GM10248 (cell line): ENCODE data around the gene MROH7.

Experiments used
- CTCF ChIA-PET: fragments of 300-600 bp; sonication (Branson Sonifier 250); formaldehyde crosslinking; extraction: SDS; loops from one replicate; lab custom pipeline; 2021; ENCODE audit warnings: antibody characterized with exemption; lab: Yijun Ruan, JAX
- POLR2A ChIA-PET: fragments of 350-650 bp; sonication (Branson Sonifier 250); formaldehyde crosslinking; extraction: SDS; loops from one replicate; lab custom pipeline; 2020; ENCODE audit warnings: antibody characterized with exemption; lab: Yijun Ruan, JAX
- DNase-seq: peaks from one replicate; pipeline ENCODE4 v3.0.0; 2012; ENCODE audit errors: extremely low spot score
- CTCF ChIP-seq: IDR thresholded peaks from 2 replicates; pipeline ENCODE4 v1.5.1; 2012; ENCODE audit warnings: mild to moderate bottlenecking, low read depth; ENCODE audit errors: extremely low read depth, missing control alignments, control extremely low read depth

Gene MROH7

GRCh38 chr1:54754486-54755285 is 113.1 kb downstream of the MROH7 start:
- CTCF ChIA-PET, result no interaction called here
- POLR2A ChIA-PET, result no interaction called here
- TF ChIP-seq CTCF, result no peak
- DNase-seq, result no peak

DNA sequence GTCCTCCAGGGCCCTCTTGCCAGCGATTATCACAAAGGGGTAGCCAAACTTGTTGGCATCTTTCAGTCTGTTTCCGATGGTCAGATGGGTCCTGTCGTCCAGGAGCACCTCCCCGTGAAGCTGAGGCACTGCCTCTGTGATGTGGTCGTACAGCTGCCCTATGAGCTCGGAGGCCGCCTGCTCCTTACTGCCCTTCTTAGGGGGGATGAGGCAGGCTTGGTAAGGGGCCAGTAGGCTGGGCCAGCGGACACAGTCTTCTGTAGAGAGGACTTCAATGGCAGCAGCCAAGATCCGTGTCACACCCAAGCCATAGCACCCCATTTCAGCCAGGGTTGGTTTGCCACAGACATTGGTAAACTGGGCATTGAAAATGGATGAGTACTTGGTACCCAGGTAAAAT is 116.2 kb downstream of the MROH7 start:
- DNase-seq, result no peak
- POLR2A ChIA-PET, result no interaction called here
- no peak for TF ChIP-seq CTCF
- CTCF ChIA-PET, result interaction anchor here (1.0 to 1.8 kb wide), 2 partner anchors 8 to 43 kb away, joined by 3 to 4 read pairs; partner anchors contain the start of gene TTC22

DNA sequence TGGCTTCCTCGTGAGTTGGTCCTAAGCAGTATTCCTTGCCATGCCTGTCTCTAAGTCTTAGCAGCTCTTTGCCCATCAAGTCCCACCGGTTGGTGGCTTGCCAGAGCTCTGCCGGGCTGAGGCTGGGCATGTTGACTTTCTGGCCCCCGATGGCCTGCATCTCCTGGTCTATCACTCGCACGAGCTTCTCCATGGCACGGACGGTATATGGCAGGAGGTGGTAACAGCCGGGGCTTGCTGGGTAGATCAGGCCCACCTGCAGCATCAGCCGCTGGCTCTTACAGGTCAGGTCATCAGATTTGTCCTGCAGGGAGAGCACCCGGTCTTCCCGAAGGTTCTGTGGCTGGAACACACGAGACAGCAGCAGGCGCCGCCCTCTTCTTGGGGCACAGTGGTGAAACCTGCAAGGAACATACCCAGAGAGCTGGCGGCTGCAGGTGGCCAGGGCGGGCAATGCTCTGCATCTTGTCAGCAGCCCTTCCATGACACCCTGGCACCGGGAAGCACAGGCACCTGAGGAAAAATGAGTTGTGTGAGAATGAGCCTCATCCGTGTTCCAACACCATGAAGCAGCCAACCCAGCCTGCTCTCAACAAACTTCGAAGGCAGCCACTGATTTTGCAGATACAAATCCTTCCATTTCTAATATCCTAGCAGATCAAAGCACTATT is 117.2 kb downstream of the MROH7 start:
- POLR2A ChIA-PET, result no interaction called here
- no peak for DNase-seq

More for the DNA sequence above, 117.2 kb downstream of the MROH7 start:
- CTCF ChIA-PET, result interaction anchor here (1.0 to 1.8 kb wide), 2 partner anchors 9 to 42 kb away, joined by 3 to 4 read pairs; partner anchors contain the start of gene TTC22
- no peak for TF ChIP-seq CTCF
